ENCODE data around the gene OSBPL1A.

Gene OSBPL1A

DNA sequence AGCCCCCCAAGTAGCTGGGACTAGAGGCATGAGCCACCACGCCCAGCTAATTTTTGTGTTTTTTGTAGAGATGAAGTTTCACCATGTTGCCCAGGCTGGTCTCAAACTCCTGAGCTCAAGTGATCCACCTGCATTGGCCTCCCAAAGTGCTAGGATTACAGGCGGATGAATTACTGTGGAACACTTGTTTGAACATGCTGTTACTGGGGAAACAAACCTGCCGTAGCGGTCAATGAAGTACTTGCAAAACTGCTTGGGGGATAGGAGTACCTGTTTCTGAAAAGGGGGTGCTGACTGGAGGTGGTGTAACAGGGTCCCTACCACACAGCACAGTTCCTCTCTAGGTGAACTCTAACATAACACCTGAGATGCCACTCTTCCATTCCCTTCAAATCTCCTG lies 22.9 kb upstream of the OSBPL1A start:
- CTCF ChIA-PET = no interaction called here
- DNase-seq (ENCODE audit: low read depth, low spot score) = no peak
- POLR2A ChIA-PET = no interaction called here
- no peak for TF ChIP-seq CTCF (IDR thresholded peaks at IDR 0.05; ENCODE audit: insufficient read depth, low read length, missing control alignments)
- H3K4me3 ChIP-seq (ENCODE audit: low read depth, low read length) = no peak overlapping the region

GRCh38 chr18:24417480-24417879 lies 19.9 kb upstream of the OSBPL1A start:
- POLR2A ChIA-PET = no interaction called here

DNA sequence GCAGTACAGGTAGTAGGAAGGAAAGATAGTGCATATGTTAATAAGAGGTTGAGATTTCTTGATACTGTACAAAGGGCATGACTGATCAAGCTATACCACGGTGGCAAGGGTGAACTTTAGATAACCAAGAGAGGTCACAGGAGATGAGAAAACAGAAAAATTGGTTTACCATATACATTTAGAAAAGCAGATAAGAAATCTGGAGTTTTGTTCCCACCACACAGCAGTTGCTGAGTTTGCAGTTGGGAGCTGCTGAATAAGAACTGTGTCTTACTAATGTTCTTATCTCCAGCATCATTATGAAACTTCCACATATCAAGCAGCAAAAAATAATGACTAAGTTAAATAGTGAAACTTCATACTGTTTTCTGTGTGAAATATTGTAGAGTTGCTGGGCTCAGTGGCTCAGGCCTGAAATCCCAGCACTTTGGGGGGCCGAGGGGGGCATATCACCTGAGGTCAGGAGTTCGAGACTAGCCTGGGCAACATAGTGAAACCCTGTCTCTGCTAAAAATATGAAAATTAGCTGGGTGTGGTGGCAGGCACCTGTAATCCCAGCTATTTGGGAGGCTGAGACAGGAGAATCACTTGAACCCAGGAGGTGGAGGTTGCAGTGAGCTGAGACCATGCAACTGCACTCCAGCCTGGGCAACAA lies 16.9 kb upstream of the OSBPL1A start:
- ChIA-PET POLR2A (interaction anchor here (0.7 to 1.0 kb wide), 2 partner anchors 13 to 117 kb away, joined by 3 read pairs; no protein-coding TSS in a partner anchor), CTCF (interaction anchor here (0.6 to 7.8 kb wide), 5 partner anchors 8 to 801 kb away, joined by 3 to 85 read pairs (median 6); partner anchors contain the start of gene IMPACT)
- TF ChIP-seq CTCF (IDR thresholded peaks at IDR 0.05; ENCODE audit: insufficient read depth, low read length, missing control alignments) = no peak
- no peak overlapping the region for H3K4me3 ChIP-seq (ENCODE audit: low read depth, low read length)
- DNase-seq (ENCODE audit: low read depth, low spot score) = no peak

More at GRCh38 chr18:24417480-24417879, 19.9 kb upstream of the OSBPL1A start:
- no peak overlapping the region for H3K4me3 ChIP-seq (ENCODE audit: low read depth, low read length)
- CTCF ChIA-PET = interaction anchor here (1.4 to 7.8 kb wide), 2 partner anchors 21 to 57 kb away, joined by 4 to 85 read pairs; no protein-coding TSS in a partner anchor
- no peak for DNase-seq (ENCODE audit: low read depth, low spot score)
- no peak for TF ChIP-seq CTCF (IDR thresholded peaks at IDR 0.05; ENCODE audit: insufficient read depth, low read length, missing control alignments)

GRCh38 chr18:24413148-24413547 lies 15.5 kb upstream of the OSBPL1A start:
- DNase-seq (ENCODE audit: low read depth, low spot score) = no peak
- TF ChIP-seq CTCF (IDR thresholded peaks at IDR 0.05; ENCODE audit: insufficient read depth, low read length, missing control alignments) = peak; percentile 49
- POLR2A ChIA-PET = interaction anchor here (1.2 kb wide), 1 partner anchor 13 kb away, joined by 3 read pairs; the partner anchor contains the start of gene IMPACT
- no peak overlapping the region for H3K4me3 ChIP-seq (ENCODE audit: low read depth, low read length)
- CTCF ChIA-PET = interaction anchor here (0.6 to 7.8 kb wide), 12 partner anchors 9 to 275 kb away, joined by 3 to 85 read pairs (median 4); partner anchors contain the start of genes CABYR, IMPACT and OSBPL1A

- ChIA-PET CTCF (interaction anchor here (1.1 to 3.4 kb wide), 2 partner anchors 12 to 48 kb away, joined by 3 to 16 read pairs; no protein-coding TSS in a partner anchor), POLR2A (no interaction called here)
- no peak for DNase-seq (ENCODE audit: low read depth, low spot score)
- no peak overlapping the region for H3K4me3 ChIP-seq (ENCODE audit: low read depth, low read length)
- TF ChIP-seq CTCF (IDR thresholded peaks at IDR 0.05; ENCODE audit: insufficient read depth, low read length, missing control alignments) = no peak
Measured at GRCh38 chr18:24408496-24408895, 10.9 kb upstream of the OSBPL1A start.

GRCh38 chr18:24404591-24404990 lies 7.0 kb upstream of the OSBPL1A start:
- H3K4me3 ChIP-seq (ENCODE audit: low read depth, low read length) = no peak overlapping the region
- DNase-seq (ENCODE audit: low read depth, low spot score) = no peak
- CTCF ChIA-PET = no interaction called here
- no peak for TF ChIP-seq CTCF (IDR thresholded peaks at IDR 0.05; ENCODE audit: insufficient read depth, low read length, missing control alignments)
- POLR2A ChIA-PET = no interaction called here
